Activated naive CD8-positive, alpha-beta T cell (primary cell): ENCODE measurements around the gene KCMF1.

Experiments used
- H3K27ac Mint-ChIP-seq: one replicate; pipeline ENCODE4 v1.8.0; 2021; ENCODE audit warnings: mixed read lengths
- H3K27me3 Mint-ChIP-seq: one replicate; pipeline ENCODE4 v1.8.0; 2021; ENCODE audit warnings: mixed read lengths
- H3K36me3 Mint-ChIP-seq: one replicate; pipeline ENCODE4 v1.8.0; 2021; ENCODE audit warnings: mixed read lengths
- H3K4me1 Mint-ChIP-seq: one replicate; pipeline ENCODE4 v1.8.0; 2021; ENCODE audit warnings: low read depth, mixed read lengths
- H3K4me3 Mint-ChIP-seq: one replicate; pipeline ENCODE4 v1.8.0; 2021; ENCODE audit warnings: mild to moderate bottlenecking, mixed read lengths
- H3K9me3 Mint-ChIP-seq: one replicate; pipeline ENCODE4 v1.8.0; 2021; ENCODE audit warnings: low read depth, mixed read lengths

KCMF1 gene

GRCh38 chr2:85016446-85016845 lies 45.5 kb downstream of the KCMF1 start:
- Mint-ChIP-seq H3K36me3 (peaks cover under 1% of the 10 kb centered on the region), H3K9me3 (no peaks in the 10 kb centered on the region), H3K4me1 (peaks cover 72% of the 10 kb centered on the region), H3K27me3 (no peaks in the 10 kb centered on the region), H3K27ac (no peak overlapping the region), H3K4me3 (no peak overlapping the region)

- Mint-ChIP-seq H3K4me1 (peaks cover 67% of the 10 kb centered on the region), H3K4me3 (no peak overlapping the region), H3K27me3 (no peaks in the 10 kb centered on the region), H3K9me3 (no peaks in the 10 kb centered on the region), H3K27ac (peak overlapping the region; percentile 34), H3K36me3 (peaks cover 3% of the 10 kb centered on the region)
Observed at GRCh38 chr2:85017411-85018048, 46.6 kb downstream of the KCMF1 start.

- Mint-ChIP-seq H3K27ac (no peak overlapping the region), H3K27me3 (no peaks in the 10 kb centered on the region), H3K36me3 (peaks cover 3% of the 10 kb centered on the region), H3K9me3 (no peaks in the 10 kb centered on the region), H3K4me1 (peaks cover 63% of the 10 kb centered on the region), H3K4me3 (no peak overlapping the region)
Observed at GRCh38 chr2:85018049-85018447, 47.1 kb downstream of the KCMF1 start.

GRCh38 chr2:85019121-85019520 lies 48.2 kb downstream of the KCMF1 start:
- Mint-ChIP-seq H3K9me3 (no peaks in the 10 kb centered on the region), H3K27me3 (no peaks in the 10 kb centered on the region), H3K27ac (no peak overlapping the region), H3K36me3 (peaks cover 7% of the 10 kb centered on the region), H3K4me1 (peaks cover 58% of the 10 kb centered on the region), H3K4me3 (no peak overlapping the region)

GRCh38 chr2:85022232-85022631 lies 51.3 kb downstream of the KCMF1 start:
- Mint-ChIP-seq H3K27ac (no peak overlapping the region), H3K36me3 (peaks cover 7% of the 10 kb centered on the region), H3K27me3 (no peaks in the 10 kb centered on the region), H3K4me3 (no peak overlapping the region), H3K4me1 (peaks cover 48% of the 10 kb centered on the region), H3K9me3 (no peaks in the 10 kb centered on the region)

- peaks cover 34% of the 10 kb centered on the region for H3K4me1 Mint-ChIP-seq
- peak overlapping the region; percentile 55 for H3K27ac Mint-ChIP-seq
Observed at GRCh38 chr2:85024372-85025047, 53.5 kb downstream of the KCMF1 start.

GRCh38 chr2:85032621-85033020 lies 61.7 kb downstream of the KCMF1 start:
- Mint-ChIP-seq H3K27ac (peak overlapping the region; percentile 34), H3K36me3 (peaks cover 12% of the 10 kb centered on the region), H3K27me3 (no peaks in the 10 kb centered on the region), H3K9me3 (no peaks in the 10 kb centered on the region), H3K4me1 (peaks cover 12% of the 10 kb centered on the region), H3K4me3 (no peak overlapping the region)

More at GRCh38 chr2:85024372-85025047, 53.5 kb downstream of the KCMF1 start:
- Mint-ChIP-seq H3K36me3 (peaks cover 9% of the 10 kb centered on the region), H3K9me3 (no peaks in the 10 kb centered on the region), H3K27me3 (no peaks in the 10 kb centered on the region), H3K4me3 (no peak overlapping the region)

GRCh38 chr2:85033388-85033787 lies 62.4 kb downstream of the KCMF1 start:
- no peak overlapping the region for H3K4me3 Mint-ChIP-seq

GRCh38 chr2:85034158-85034557 lies 63.2 kb downstream of the KCMF1 start:
- peaks cover 12% of the 10 kb centered on the region for H3K4me1 Mint-ChIP-seq
- no peaks in the 10 kb centered on the region for H3K27me3 Mint-ChIP-seq
- no peak overlapping the region for H3K4me3 Mint-ChIP-seq
- H3K36me3 Mint-ChIP-seq = peaks cover 13% of the 10 kb centered on the region
- no peaks in the 10 kb centered on the region for H3K9me3 Mint-ChIP-seq
- H3K27ac Mint-ChIP-seq = no peak overlapping the region

More at GRCh38 chr2:85033388-85033787, 62.4 kb downstream of the KCMF1 start:
- Mint-ChIP-seq H3K36me3 (peaks cover 12% of the 10 kb centered on the region), H3K27ac (no peak overlapping the region), H3K4me1 (peaks cover 12% of the 10 kb centered on the region), H3K9me3 (no peaks in the 10 kb centered on the region), H3K27me3 (no peaks in the 10 kb centered on the region)

GRCh38 chr2:85037622-85038021 lies 66.7 kb downstream of the KCMF1 start:
- H3K27me3 Mint-ChIP-seq = no peaks in the 10 kb centered on the region
- H3K27ac Mint-ChIP-seq = peak overlapping the region; percentile 61
- no peak overlapping the region for H3K4me3 Mint-ChIP-seq
- H3K36me3 Mint-ChIP-seq = peaks cover 20% of the 10 kb centered on the region
- peaks cover 15% of the 10 kb centered on the region for H3K4me1 Mint-ChIP-seq
- H3K9me3 Mint-ChIP-seq = no peaks in the 10 kb centered on the region

- no peaks in the 10 kb centered on the region for H3K27me3 Mint-ChIP-seq
- H3K36me3 Mint-ChIP-seq = peaks cover 23% of the 10 kb centered on the region
- peak overlapping the region; percentile 28 for H3K27ac Mint-ChIP-seq
- no peaks in the 10 kb centered on the region for H3K9me3 Mint-ChIP-seq
- H3K4me3 Mint-ChIP-seq = no peak overlapping the region
- H3K4me1 Mint-ChIP-seq = peaks cover 8% of the 10 kb centered on the region
Observed at GRCh38 chr2:85042330-85042729, 71.4 kb downstream of the KCMF1 start.

GRCh38 chr2:85048534-85048933 lies 77.6 kb downstream of the KCMF1 start:
- H3K4me1 Mint-ChIP-seq = peaks cover 7% of the 10 kb centered on the region
- H3K4me3 Mint-ChIP-seq = no peak overlapping the region
- no peaks in the 10 kb centered on the region for H3K9me3 Mint-ChIP-seq
- H3K36me3 Mint-ChIP-seq = peaks cover 10% of the 10 kb centered on the region
- no peaks in the 10 kb centered on the region for H3K27me3 Mint-ChIP-seq
- H3K27ac Mint-ChIP-seq = no peak overlapping the region

GRCh38 chr2:85049236-85049635 lies 78.3 kb downstream of the KCMF1 start:
- peaks cover 10% of the 10 kb centered on the region for H3K4me1 Mint-ChIP-seq
- H3K4me3 Mint-ChIP-seq = no peak overlapping the region
- no peaks in the 10 kb centered on the region for H3K27me3 Mint-ChIP-seq
- peaks cover 10% of the 10 kb centered on the region for H3K36me3 Mint-ChIP-seq
- H3K27ac Mint-ChIP-seq = no peak overlapping the region
- H3K9me3 Mint-ChIP-seq = no peaks in the 10 kb centered on the region

- Mint-ChIP-seq H3K27ac (no peak overlapping the region), H3K4me1 (peaks cover 31% of the 10 kb centered on the region), H3K36me3 (peaks cover 5% of the 10 kb centered on the region), H3K4me3 (no peak overlapping the region), H3K9me3 (no peaks in the 10 kb centered on the region), H3K27me3 (no peaks in the 10 kb centered on the region)
Observed at GRCh38 chr2:85053802-85054201, 82.8 kb downstream of the KCMF1 start.

GRCh38 chr2:85057226-85057962 lies 86.4 kb downstream of the KCMF1 start:
- Mint-ChIP-seq H3K4me1 (peaks cover 31% of the 10 kb centered on the region), H3K27ac (peak overlapping the region; percentile 50), H3K9me3 (no peaks in the 10 kb centered on the region), H3K27me3 (no peaks in the 10 kb centered on the region), H3K36me3 (peaks cover 2% of the 10 kb centered on the region), H3K4me3 (no peak overlapping the region)
